Stimulated activated CD8-positive, alpha-beta memory T cell treated with anti-CD3 and anti-CD28 coated beads, Interleukin-15, amount 100 ng/mL, for 4 hours (primary cell): Measurements from ENCODE around the gene OR52M1.
A peak's percentile ranks its signal among the peaks of the same experiment; 100 is the strongest.
"Not testable (repeated sequence)": the region's sequence is repeated elsewhere in the genome, so short reads cannot be mapped to it uniquely, and the experiment has no call there.

Source experiments
- DNase-seq, 2 donors: peaks; one replicate each; pipeline ENCODE4 v3.0.0-alpha.2; 2020; ENCODE audit warnings: low read depth in 2 of 2

OR52M1 gene, protein sequence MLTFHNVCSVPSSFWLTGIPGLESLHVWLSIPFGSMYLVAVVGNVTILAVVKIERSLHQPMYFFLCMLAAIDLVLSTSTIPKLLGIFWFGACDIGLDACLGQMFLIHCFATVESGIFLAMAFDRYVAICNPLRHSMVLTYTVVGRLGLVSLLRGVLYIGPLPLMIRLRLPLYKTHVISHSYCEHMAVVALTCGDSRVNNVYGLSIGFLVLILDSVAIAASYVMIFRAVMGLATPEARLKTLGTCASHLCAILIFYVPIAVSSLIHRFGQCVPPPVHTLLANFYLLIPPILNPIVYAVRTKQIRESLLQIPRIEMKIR

DNA sequence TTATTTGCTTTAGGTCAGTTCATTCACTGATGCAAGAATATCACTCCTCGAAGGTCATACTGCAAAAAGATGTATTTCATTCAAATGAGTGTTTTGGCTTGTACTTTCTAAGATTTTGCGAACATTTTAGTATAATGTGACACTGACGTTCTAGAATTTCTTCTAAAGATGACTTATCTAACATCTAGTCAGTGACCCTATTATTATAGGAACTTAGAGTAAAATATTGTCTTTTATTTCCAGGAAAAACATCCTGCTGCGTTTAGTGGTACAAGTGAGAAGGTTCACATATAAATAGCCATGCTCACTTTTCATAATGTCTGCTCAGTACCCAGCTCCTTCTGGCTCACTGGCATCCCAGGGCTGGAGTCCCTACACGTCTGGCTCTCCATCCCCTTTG is at the start of gene OR52M1:
OR52M1 (plus strand) TSS at position 301 of the 400 bp plus-strand sequence; CDS start at position 301, 0 bp downstream.
- DNase-seq: no peak

DNA sequence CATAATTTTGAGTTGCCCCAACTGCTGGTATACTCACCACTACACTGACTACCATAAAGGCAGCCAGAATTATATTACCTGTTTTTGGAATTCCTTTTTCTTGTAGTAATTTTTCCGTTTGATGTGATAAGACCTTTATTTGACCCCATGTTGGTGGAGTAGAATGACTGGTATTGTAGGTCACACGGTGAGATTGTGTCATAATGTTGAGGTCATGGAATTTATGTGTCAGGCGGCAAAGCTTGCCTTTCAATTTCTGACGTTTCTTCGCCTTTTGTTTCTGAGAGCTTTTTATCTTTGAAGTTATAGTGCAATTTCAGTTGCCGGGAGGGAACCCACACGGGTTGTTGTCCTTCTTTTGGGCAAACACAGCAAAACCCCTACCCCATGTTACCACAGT is 49.5 kb upstream of the OR52M1 start:
- no peak for DNase-seq

GRCh38 chr11:4495986-4496385 is 49.0 kb upstream of the OR52M1 start:
- no peak for DNase-seq

- DNase-seq: no peak
Measured at GRCh38 chr11:4496557-4497248, 48.3 kb upstream of the OR52M1 start.

DNA sequence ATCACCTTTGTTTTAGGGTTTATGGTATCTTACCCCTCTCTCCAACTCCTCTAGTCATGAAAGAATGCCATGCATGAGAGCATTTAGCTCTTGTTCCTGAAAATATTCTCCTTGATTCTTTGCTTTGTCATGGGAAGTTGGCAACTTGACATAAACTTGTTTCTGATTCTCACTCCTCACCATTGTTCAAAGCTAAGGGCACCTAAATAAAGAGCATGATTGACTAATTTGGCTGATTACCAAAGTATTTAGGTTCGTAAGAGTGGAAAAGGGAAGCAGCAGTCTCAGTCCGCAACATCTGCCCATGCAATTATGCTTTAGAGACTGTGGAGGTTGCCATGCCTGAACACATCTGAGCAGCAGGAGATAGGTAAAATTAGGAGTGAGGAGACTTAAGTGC is 36.1 kb upstream of the OR52M1 start:
- no peak for DNase-seq

GRCh38 chr11:4511282-4512245 is 33.4 kb upstream of the OR52M1 start:
- no peak for DNase-seq

- no peak for DNase-seq
Measured at GRCh38 chr11:4514196-4514595, 30.8 kb upstream of the OR52M1 start.

DNA sequence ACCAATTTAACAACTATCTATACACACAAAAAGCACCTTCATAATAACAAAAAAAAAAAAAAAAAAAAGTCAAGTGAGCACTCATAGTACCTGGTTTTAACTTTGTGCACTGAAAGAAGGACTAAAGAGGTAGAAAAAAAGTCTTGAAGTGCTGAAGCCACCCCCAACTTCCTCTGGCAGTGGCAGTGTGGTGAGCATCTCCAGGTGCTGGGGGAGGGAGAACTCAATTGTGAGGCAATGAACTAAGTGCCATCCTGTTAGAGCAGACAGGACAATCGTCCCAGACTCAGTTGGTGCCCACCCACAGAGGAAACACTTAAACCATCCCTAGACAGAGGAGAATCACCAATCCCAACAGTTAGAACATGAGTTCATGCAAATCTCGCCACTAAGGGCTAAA is 22.7 kb upstream of the OR52M1 start:
- DNase-seq: no peak

DNA sequence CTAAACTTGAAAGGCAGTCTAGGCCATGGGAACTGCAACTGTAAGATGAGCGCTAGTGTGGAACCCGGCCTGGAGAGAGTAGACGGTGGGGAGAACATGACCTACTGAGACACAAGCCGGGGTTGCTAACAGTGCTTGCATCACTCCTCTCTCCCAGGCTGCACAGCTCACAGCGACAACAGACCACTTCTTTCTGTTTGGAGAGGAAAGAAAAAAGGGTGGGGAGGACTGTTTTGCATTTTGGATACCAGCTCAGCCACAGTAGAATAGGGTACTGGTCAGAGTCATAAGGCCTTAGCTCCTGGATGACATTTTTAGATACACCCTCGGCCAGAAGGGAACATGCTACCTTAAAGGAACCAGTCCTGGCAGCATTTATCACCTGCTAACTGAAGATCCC is 22.2 kb upstream of the OR52M1 start:
- DNase-seq: no peak

DNA sequence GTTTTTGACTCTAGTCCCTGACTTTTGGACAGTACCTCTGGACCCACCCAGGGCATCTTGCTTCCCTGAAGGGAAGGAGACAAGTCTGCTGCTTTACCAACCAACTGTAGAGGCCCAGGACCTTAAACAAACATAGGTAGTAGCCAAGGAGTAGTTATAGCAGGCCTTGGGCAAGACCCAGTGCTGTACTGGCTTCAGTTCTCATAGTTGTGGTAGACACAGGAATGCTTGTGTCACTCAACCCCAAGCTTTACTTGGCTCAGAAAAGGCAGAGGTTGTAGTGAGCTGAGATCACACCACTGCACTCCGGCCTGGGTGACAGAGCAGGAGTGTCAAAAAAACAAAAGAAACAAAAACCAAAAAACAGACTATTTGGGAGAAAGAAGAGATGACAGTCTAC is 21.3 kb upstream of the OR52M1 start:
- DNase-seq: no peak

DNA sequence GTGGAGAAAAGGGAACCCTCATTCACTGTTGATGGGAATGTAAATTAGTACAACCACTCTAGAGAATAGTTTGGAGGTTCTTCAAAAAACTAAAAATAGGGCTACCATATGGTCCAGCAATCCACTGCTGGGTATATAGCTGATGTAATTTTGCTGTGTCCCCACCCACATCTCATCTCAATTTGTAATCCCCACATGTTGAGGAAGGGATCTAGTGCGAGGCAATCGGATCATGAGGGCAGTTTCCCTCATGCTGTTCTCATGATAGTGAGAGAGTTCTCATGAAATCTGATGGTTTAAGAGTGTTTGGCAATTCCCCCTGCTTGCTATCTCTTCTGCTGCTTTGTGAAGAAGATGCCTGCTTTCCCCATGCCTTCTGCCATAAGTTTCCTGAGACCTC is 17.1 kb upstream of the OR52M1 start:
- no peak for DNase-seq

DNA sequence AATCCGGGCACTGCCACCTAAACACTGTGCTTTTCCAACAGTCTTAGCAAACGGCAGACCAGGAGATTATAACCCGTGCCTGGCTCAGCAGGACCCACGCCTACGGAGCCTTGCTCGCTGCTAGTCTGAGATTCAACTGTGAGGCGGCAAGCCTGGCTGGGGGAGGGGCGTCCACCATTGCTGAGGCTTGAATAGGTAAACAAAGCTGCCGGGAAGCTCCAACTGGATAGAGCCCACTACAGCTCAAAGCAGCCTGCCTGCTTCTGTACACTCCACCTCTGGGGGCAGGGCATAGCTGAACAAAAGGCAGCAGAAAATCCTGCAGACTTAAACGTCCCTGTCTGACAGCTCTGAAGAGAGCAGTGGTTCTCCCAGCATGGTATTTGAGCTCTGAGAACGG is 13.3 kb upstream of the OR52M1 start:
- not testable (repeated sequence) for DNase-seq

DNA sequence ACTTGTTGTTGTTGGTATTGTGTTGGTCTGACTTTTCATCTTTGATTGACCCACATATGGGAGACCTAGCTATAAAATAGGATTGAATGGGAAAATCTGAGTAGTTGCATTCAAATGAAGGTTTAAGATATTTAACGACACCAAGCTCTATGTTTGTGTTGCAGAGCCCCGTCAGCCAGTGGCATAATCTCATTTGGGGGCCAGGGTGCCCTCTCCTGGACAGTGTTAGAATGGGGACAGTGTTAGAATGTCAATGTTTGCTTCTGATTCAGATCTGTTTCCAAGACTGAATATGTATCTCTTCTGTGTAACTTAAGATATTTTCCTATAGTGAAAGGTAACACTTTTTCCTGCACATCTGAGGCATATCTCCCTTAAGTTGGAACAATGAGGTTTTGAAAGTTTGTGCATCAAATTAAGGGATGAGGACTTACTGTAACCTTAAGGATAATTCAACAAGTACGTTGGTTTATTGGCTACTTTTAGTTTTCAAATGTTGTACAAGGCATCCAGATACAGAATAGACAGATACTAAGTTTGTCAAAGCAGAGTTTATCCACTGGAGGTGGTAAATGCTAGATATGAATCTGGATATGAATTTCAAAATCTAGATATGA is 5.3 kb upstream of the OR52M1 start:
- peak in 1 of 2 donors; percentile 6 for DNase-seq

DNA sequence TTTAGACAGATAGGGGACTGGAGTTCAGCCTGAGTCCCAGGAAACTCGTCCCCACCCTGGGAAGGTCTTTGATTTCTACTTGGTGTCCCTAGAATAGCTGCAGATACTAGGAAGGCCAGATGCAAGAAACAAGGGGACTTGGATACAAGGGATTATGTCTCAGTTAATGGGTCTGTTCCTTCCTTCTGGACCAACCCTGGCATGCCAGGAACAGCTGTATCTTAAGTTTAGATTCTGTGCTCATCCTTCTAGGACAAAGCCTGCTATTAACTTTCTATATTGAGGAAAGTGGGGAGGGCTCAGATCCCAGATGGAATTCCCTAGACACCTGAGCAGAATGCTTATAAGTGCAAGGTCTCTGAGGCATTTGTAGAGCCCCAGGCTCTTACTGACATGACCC is 3.9 kb upstream of the OR52M1 start:
- DNase-seq: no peak

- DNase-seq: no peak
Measured at GRCh38 chr11:4543561-4543960, 1.4 kb upstream of the OR52M1 start.

DNA sequence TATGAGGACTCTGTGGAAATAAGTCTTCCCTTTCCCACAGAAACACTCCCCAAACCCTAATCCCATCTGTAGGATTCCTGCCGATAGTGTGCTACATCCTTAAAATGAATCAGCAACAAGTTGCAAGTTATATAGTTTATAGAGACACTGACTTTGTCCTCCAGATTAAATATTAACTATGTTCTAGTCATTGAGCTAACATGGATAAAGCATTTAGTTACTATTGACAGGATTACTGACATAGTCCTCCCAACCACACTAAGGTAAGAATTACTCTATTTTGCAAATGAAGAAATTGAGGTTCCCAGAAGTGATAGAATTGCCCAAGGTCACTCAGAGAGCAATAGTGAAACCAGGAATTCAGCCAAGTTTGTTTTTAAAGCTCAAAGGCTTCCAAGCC is 1.9 kb downstream of the OR52M1 start:
- no peak for DNase-seq

GRCh38 chr11:4547416-4547815 is 2.4 kb downstream of the OR52M1 start:
- no peak for DNase-seq

DNA sequence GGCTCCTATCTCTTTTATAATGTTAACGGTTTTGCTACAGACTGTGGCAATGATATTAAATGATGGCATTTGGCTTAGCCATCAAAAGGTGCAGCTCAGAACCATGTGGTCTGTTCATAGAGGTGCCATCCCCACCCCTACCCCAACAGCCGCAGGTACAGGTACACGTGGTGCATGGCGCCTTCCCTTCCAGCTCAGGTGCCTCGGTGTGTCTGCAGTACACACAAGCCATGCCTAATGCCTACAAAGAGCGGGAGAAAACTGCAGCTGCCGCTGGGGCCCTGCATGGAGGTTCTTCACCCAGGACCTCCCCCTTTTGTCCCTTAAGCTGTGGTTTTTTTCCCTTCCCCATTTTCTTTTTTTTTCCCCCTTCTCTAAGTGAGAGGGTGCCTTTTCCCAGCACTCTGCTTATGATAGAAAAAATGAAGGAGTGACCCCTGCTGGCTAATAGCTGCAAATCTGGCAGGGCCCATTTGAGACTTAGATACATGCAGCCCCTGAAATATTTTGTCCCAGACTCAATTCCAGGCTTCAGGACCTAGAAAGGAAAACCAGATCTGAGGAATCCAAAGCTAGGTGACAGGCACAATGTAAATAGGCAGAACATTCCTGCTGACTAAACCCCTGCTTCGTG is 6.5 kb downstream of the OR52M1 start:
- DNase-seq: no peak

GRCh38 chr11:4559527-4560440 is 14.8 kb downstream of the OR52M1 start:
- DNase-seq: no peak

- DNase-seq: no peak
Measured at GRCh38 chr11:4560467-4560866, 15.5 kb downstream of the OR52M1 start.
